Neuronal stem cell (in vitro differentiated cells): ENCODE measurements around the gene NLGN1.

Experiments used
- DNase-seq: peaks from one replicate; pipeline ENCODE4 v3.0.0-alpha.2; 2013; ENCODE audit warnings: low spot score
- H2AFZ ChIP-seq: one replicate; pipeline ENCODE4 v1.6.1; 2013; ENCODE audit warnings: mild to moderate bottlenecking, low read length, inconsistent platforms
- H2AK5ac ChIP-seq: 2 replicates; pipeline ENCODE4 v1.6.1; 2013; ENCODE audit warnings: low read depth, mild to moderate bottlenecking, inconsistent platforms, low read length, moderate library complexity, mixed read lengths
- H2BK120ac ChIP-seq: 2 replicates; pipeline ENCODE4 v1.6.1; 2013; ENCODE audit warnings: low read depth, mild to moderate bottlenecking, inconsistent platforms, low read length, moderate library complexity, mixed read lengths
- H2BK12ac ChIP-seq: one replicate; pipeline ENCODE4 v1.6.1; 2013; ENCODE audit warnings: low read length, inconsistent platforms
- H2BK15ac ChIP-seq: 2 replicates; pipeline ENCODE4 v1.6.1; 2013; ENCODE audit warnings: mild to moderate bottlenecking, low read length, inconsistent platforms, mixed read lengths
- H2BK5ac ChIP-seq: one replicate; pipeline ENCODE4 v1.6.1; 2013; ENCODE audit warnings: inconsistent platforms, mild to moderate bottlenecking, low read length, moderate library complexity
- H3K14ac ChIP-seq: one replicate; pipeline ENCODE4 v1.6.1; 2013; ENCODE audit warnings: low read length, inconsistent platforms
- H3K18ac ChIP-seq: 2 replicates; pipeline ENCODE4 v1.6.1; 2013; ENCODE audit warnings: low read length, inconsistent platforms
- H3K23ac ChIP-seq: 2 replicates; pipeline ENCODE4 v1.6.1; 2013; ENCODE audit warnings: low read depth, mild to moderate bottlenecking, mixed read lengths, low read length, inconsistent platforms; ENCODE audit not compliant: poor library complexity
- H3K27ac ChIP-seq: replicated peaks from 3 replicates; pipeline ENCODE4 v1.5.1; 2013; ENCODE audit warnings: low read length, inconsistent platforms
- H3K27me3 ChIP-seq, 3 experiments: 2 replicates each; pipeline ENCODE4 v1.6.1; 2013; ENCODE audit warnings: low read length in 3 of 3, mild to moderate bottlenecking in 2 of 3, inconsistent platforms in 1 of 3, low read depth in 1 of 3, mixed read lengths in 1 of 3, moderate library complexity in 1 of 3; ENCODE audit not compliant: control insufficient read depth in 3 of 3, insufficient read depth in 3 of 3
- H3K36me3 ChIP-seq, 2 donors: replicated peaks in 1 of 2; 2 replicates each; pipeline ENCODE4 v1.6.1; 2013; ENCODE audit warnings: low read length in 2 of 2; ENCODE audit not compliant: control insufficient read depth in 2 of 2, insufficient read depth in 2 of 2
- H3K4ac ChIP-seq: 2 replicates; pipeline ENCODE4 v1.6.1; 2013; ENCODE audit warnings: inconsistent platforms, mild to moderate bottlenecking, low read length, moderate library complexity
- H3K4me1 ChIP-seq, 2 donors: 1 replicate in 1 of 2; 2 replicates in 1 of 2; pipeline ENCODE4 v1.6.1; 2013; ENCODE audit warnings: low read length in 2 of 2, low read depth in 1 of 2; ENCODE audit not compliant: control insufficient read depth in 2 of 2, insufficient read depth in 1 of 2
- H3K4me2 ChIP-seq: one replicate; pipeline ENCODE4 v1.6.1; 2013; ENCODE audit warnings: mild to moderate bottlenecking, low read length, inconsistent platforms; ENCODE audit not compliant: insufficient read depth, poor library complexity, severe bottlenecking
- H3K4me3 ChIP-seq, 2 donors: 2 replicates each; pipeline ENCODE4 v1.5.1; 2013; ENCODE audit warnings: low read length in 2 of 2, mild to moderate bottlenecking in 2 of 2, inconsistent platforms in 1 of 2, moderate library complexity in 1 of 2
- H3K79me1 ChIP-seq: one replicate; pipeline ENCODE4 v1.6.1; 2013; ENCODE audit warnings: low read depth, mild to moderate bottlenecking, inconsistent platforms, low read length, moderate library complexity
- H3K9ac ChIP-seq: one replicate; pipeline ENCODE4 v1.6.1; 2013; ENCODE audit warnings: mild to moderate bottlenecking, low read depth, low read length, inconsistent platforms; ENCODE audit not compliant: poor library complexity
- H3K9me3 ChIP-seq, 2 donors: replicated peaks in 1 of 2; 2 replicates each; pipeline versions ENCODE3 to v1.6.1; 2013; ENCODE audit warnings: low read length in 2 of 2, mild to moderate bottlenecking in 2 of 2, inconsistent platforms in 1 of 2, low read depth in 1 of 2, mixed read lengths in 1 of 2, moderate library complexity in 1 of 2; ENCODE audit not compliant: control insufficient read depth in 2 of 2, insufficient read depth in 1 of 2
- H4K8ac ChIP-seq: one replicate; pipeline ENCODE4 v1.6.1; 2013; ENCODE audit warnings: low read depth, mild to moderate bottlenecking, inconsistent platforms, low read length, moderate library complexity
- H4K91ac ChIP-seq: one replicate; pipeline ENCODE4 v1.6.1; 2013; ENCODE audit warnings: low read length, low read depth, mild to moderate bottlenecking, inconsistent platforms; ENCODE audit not compliant: poor library complexity
- WGBS, 2 donors: extraction: QIAGEN DNeasy Blood & Tissue Kit; methylation state at CpG; one replicate each; pipeline ENCODE4 v1.1.7; 2013; ENCODE audit warnings: missing lambda C conversion rate in 2 of 2, mixed read lengths in 1 of 2; ENCODE audit not compliant: insufficient read length in 2 of 2, insufficient replicate concordance in 1 of 2; ENCODE audit errors: extremely low coverage in 2 of 2; 5-methylcytosine and 5-hydroxymethylcytosine counted together

Gene NLGN1

GRCh38 chr3:173401369-173401768 is 3.8 kb downstream of the NLGN1 start:
- Histone ChIP-seq H3K14ac (no peak overlapping the region), H3K4me1 (no peaks in the 10 kb centered on the region), H3K4ac (no peak overlapping the region), H3K27me3 (no peaks in the 10 kb centered on the region), H4K91ac (no peak overlapping the region), H2AK5ac (no peak overlapping the region), H3K18ac (no peak overlapping the region), H3K79me1 (peaks cover 1% of the 10 kb centered on the region), H3K27ac (no peak overlapping the region), H3K23ac (no peak overlapping the region), H3K9me3 (no peaks in the 10 kb centered on the region), H3K4me2 (no peak overlapping the region), H2BK5ac (no peak overlapping the region), H2BK12ac (no peak overlapping the region), H2AFZ (no peak overlapping the region), H3K4me3 (no peak overlapping the region), H3K9ac (no peak overlapping the region), H2BK15ac (no peak overlapping the region), H4K8ac (no peak overlapping the region), H2BK120ac (no peak overlapping the region), H3K36me3 (no peaks in the 10 kb centered on the region)
- WGBS, 2 donors, result no CpG with 5 or more reads among the region's 3 CpGs
- no peak for DNase-seq

GRCh38 chr3:173402656-173403055 is 5.1 kb downstream of the NLGN1 start:
- H4K8ac ChIP-seq, result no peak overlapping the region
- WGBS, 2 donors, result no CpG with 5 or more reads among the region's 2 CpGs
- H3K79me1 ChIP-seq, result peaks cover 1% of the 10 kb centered on the region
- no peaks in the 10 kb centered on the region for H3K36me3 ChIP-seq
- H2BK15ac ChIP-seq, result no peak overlapping the region
- no peak overlapping the region for H3K18ac ChIP-seq
- H3K4ac ChIP-seq, result no peak overlapping the region
- H2AK5ac ChIP-seq, result no peak overlapping the region
- no peak overlapping the region for H2BK12ac ChIP-seq
- H3K9ac ChIP-seq, result no peak overlapping the region
- H3K27me3 ChIP-seq, result no peaks in the 10 kb centered on the region
- no peak overlapping the region for H3K4me3 ChIP-seq
- H2BK120ac ChIP-seq, result no peak overlapping the region
- no peak overlapping the region for H2AFZ ChIP-seq
- no peak overlapping the region for H3K23ac ChIP-seq
- no peak for DNase-seq
- no peak overlapping the region for H3K14ac ChIP-seq
- no peak overlapping the region for H2BK5ac ChIP-seq
- H3K27ac ChIP-seq, result no peak overlapping the region
- no peaks in the 10 kb centered on the region for H3K9me3 ChIP-seq
- H3K4me2 ChIP-seq, result no peak overlapping the region
- no peak overlapping the region for H4K91ac ChIP-seq
- H3K4me1 ChIP-seq, result no peaks in the 10 kb centered on the region

- no peak overlapping the region for H3K9ac ChIP-seq
- H3K23ac ChIP-seq, result no peak overlapping the region
- H3K4me3 ChIP-seq, result no peak overlapping the region
- no peak for DNase-seq
- H2BK12ac ChIP-seq, result no peak overlapping the region
- H3K9me3 ChIP-seq, result no peaks in the 10 kb centered on the region
- no peak overlapping the region for H4K8ac ChIP-seq
- no peaks in the 10 kb centered on the region for H3K27me3 ChIP-seq
- no peak overlapping the region for H2AK5ac ChIP-seq
- no peak overlapping the region for H3K4me2 ChIP-seq
- H2AFZ ChIP-seq, result no peak overlapping the region
- no peak overlapping the region for H3K27ac ChIP-seq
- H2BK5ac ChIP-seq, result no peak overlapping the region
- no peaks in the 10 kb centered on the region for H3K36me3 ChIP-seq
- no peak overlapping the region for H3K4ac ChIP-seq
- no CpG with 5 or more reads among the region's 1 CpG for WGBS, 2 donors
- H3K4me1 ChIP-seq, result no peaks in the 10 kb centered on the region
- no peak overlapping the region for H2BK15ac ChIP-seq
- H2BK120ac ChIP-seq, result no peak overlapping the region
- H4K91ac ChIP-seq, result no peak overlapping the region
- peaks cover 1% of the 10 kb centered on the region for H3K79me1 ChIP-seq
- no peak overlapping the region for H3K18ac ChIP-seq
- no peak overlapping the region for H3K14ac ChIP-seq
These were observed 5.8 kb downstream of the NLGN1 start for GRCh38 chr3:173403376-173403775.

- Histone ChIP-seq H2BK120ac (no peak overlapping the region), H3K9me3 (no peaks in the 10 kb centered on the region), H4K8ac (no peak overlapping the region), H2AK5ac (no peak overlapping the region), H3K4ac (no peak overlapping the region), H3K14ac (no peak overlapping the region), H3K18ac (no peak overlapping the region), H3K4me2 (no peak overlapping the region), H3K9ac (no peak overlapping the region), H3K4me1 (no peaks in the 10 kb centered on the region), H3K36me3 (no peaks in the 10 kb centered on the region), H3K27ac (no peak overlapping the region), H2BK12ac (no peak overlapping the region), H3K23ac (no peak overlapping the region), H2BK5ac (no peak overlapping the region), H2BK15ac (no peak overlapping the region), H3K79me1 (peaks cover 1% of the 10 kb centered on the region), H4K91ac (no peak overlapping the region), H3K27me3 (no peaks in the 10 kb centered on the region), H3K4me3 (no peak overlapping the region), H2AFZ (no peak overlapping the region)
- WGBS, 2 donors, result no CpG with 5 or more reads among the region's 1 CpG
- no peak for DNase-seq
These were observed 6.6 kb downstream of the NLGN1 start for GRCh38 chr3:173404156-173404555.
